H1 (cell line): Measurements from ENCODE around the gene RAN. TPM values are rescaled to one million over a fixed set of nuclear protein-coding genes. Genes with fewer than 3 reads are reported as not detected.

Source experiments
- CTCF ChIA-PET: fragments of 300-600 bp; sonication (Branson Sonifier 250); formaldehyde crosslinking; loops from one replicate; lab custom pipeline; 2021; ENCODE audit not compliant: partially characterized antibody; lab: Charles Lee
- POLR2A ChIA-PET: fragments of 300-600 bp; sonication (Branson Sonifier 250); formaldehyde crosslinking; loops from one replicate; lab custom pipeline; 2021; ENCODE audit warnings: inconsistent platforms; ENCODE audit not compliant: partially characterized antibody; lab: Charles Lee
- DNase-seq, 2 experiments: peaks; one replicate each; pipeline versions ENCODE4 v3.0.0 to v3.0.0-alpha.2; 2010 to 2022; ENCODE audit warnings: low spot score in 2 of 2, low read depth in 1 of 2, mixed read lengths in 1 of 2
- FAIRE-seq: peaks from 2 replicates; lab custom pipeline; 2011; peaks lifted over from hg19 to GRCh38; lab: Jason Lieb, UNC
- H2AFZ ChIP-seq: 2 replicates; pipeline ENCODE4 v1.8.1; 2012; ENCODE audit warnings: low read length, inconsistent platforms
- H2AK5ac ChIP-seq: 2 replicates; pipeline ENCODE4 v1.6.1; 2013; ENCODE audit warnings: low read depth, low read length
- H2BK120ac ChIP-seq: replicated peaks from 2 replicates; pipeline ENCODE3; 2013; ENCODE audit warnings: low read depth, low read length, inconsistent platforms
- H2BK12ac ChIP-seq: 2 replicates; pipeline ENCODE4 v1.6.1; 2013; ENCODE audit warnings: low read depth, low read length
- H2BK15ac ChIP-seq: 2 replicates; pipeline ENCODE4 v1.6.1; 2013; ENCODE audit warnings: low read length
- H2BK20ac ChIP-seq: 2 replicates; pipeline ENCODE4 v1.6.1; 2013; ENCODE audit warnings: low read length
- H2BK5ac ChIP-seq: 2 replicates; pipeline ENCODE4 v1.6.1; 2013; ENCODE audit warnings: low read depth, low read length
- H3K14ac ChIP-seq: 2 replicates; pipeline ENCODE4 v1.6.1; 2013; ENCODE audit warnings: inconsistent platforms; ENCODE audit not compliant: insufficient read length
- H3K18ac ChIP-seq: 2 replicates; pipeline ENCODE4 v1.6.1; 2013; ENCODE audit warnings: low read length; ENCODE audit errors: extremely low read depth
- H3K23ac ChIP-seq: 2 replicates; pipeline ENCODE4 v1.6.1; 2013; ENCODE audit warnings: inconsistent platforms; ENCODE audit not compliant: insufficient read length
- H3K23me2 ChIP-seq: 2 replicates; pipeline ENCODE4 v1.6.1; 2013; ENCODE audit warnings: low read depth, low read length
- H3K27ac ChIP-seq: 2 replicates; pipeline ENCODE4 v1.6.1; 2011; ENCODE audit warnings: low read depth, low read length, inconsistent platforms
- H3K27me3 ChIP-seq, 4 experiments: replicated peaks in 1 of 4; 1 replicate in 1 of 4; 2 replicates in 3 of 4; pipeline versions ENCODE4 v1.6.1 to v1.8.1; 2011 to 2013; ENCODE audit warnings: low read length in 3 of 4, mild to moderate bottlenecking in 3 of 4, inconsistent platforms in 2 of 4, mixed read lengths in 2 of 4, moderate library complexity in 1 of 4; ENCODE audit not compliant: control insufficient read depth in 3 of 4, insufficient read depth in 3 of 4; ENCODE audit errors: extremely low read depth in 1 of 4
- H3K36me3 ChIP-seq, 4 experiments: 2 replicates each; pipeline versions ENCODE4 v1.6.1 to v1.8.1; 2011 to 2013; ENCODE audit warnings: mild to moderate bottlenecking in 4 of 4, low read length in 3 of 4, moderate library complexity in 2 of 4, control low read depth in 1 of 4, inconsistent platforms in 1 of 4; ENCODE audit not compliant: insufficient read depth in 4 of 4, control insufficient read depth in 2 of 4
- H3K4ac ChIP-seq: replicated peaks from 2 replicates; pipeline ENCODE3; 2013; ENCODE audit warnings: low read length, low read depth, mixed read lengths, inconsistent platforms; ENCODE audit not compliant: insufficient read length
- H3K4me1 ChIP-seq, 4 experiments: replicated peaks in 1 of 4; 1 replicate in 1 of 4; 2 replicates in 3 of 4; pipeline versions ENCODE4 v1.6.1 to v1.8.1; 2011 to 2013; ENCODE audit warnings: low read length in 3 of 4, inconsistent platforms in 2 of 4, mixed read lengths in 1 of 4; ENCODE audit not compliant: insufficient read depth in 4 of 4, control insufficient read depth in 3 of 4
- H3K4me2 ChIP-seq, 2 experiments: 2 replicates each; pipeline versions ENCODE4 v1.6.1 to v1.8.1; 2011 to 2013; ENCODE audit warnings: low read depth in 2 of 2, low read length in 2 of 2, control low read depth in 1 of 2, inconsistent platforms in 1 of 2, mild to moderate bottlenecking in 1 of 2; ENCODE audit not compliant: insufficient read depth in 1 of 2
- H3K4me3 ChIP-seq, 4 experiments: fragments of 200-600, 300-600 bp in 1 of 4; sonication (generic), shearing (Covaris generic), sonication (Bioruptor Twin) in 1 of 4; 2 replicates each; pipeline versions ENCODE4 v1.5.1 to v1.8.1; 2011 to 2016; ENCODE audit warnings: low read length in 4 of 4, low read depth in 3 of 4, control low read depth in 2 of 4, inconsistent platforms in 2 of 4, mild to moderate bottlenecking in 2 of 4, mixed read lengths in 1 of 4, moderate library complexity in 1 of 4; ENCODE audit not compliant: insufficient read depth in 2 of 4; ENCODE audit errors: extremely low read depth in 1 of 4
- H3K56ac ChIP-seq: replicated peaks from 2 replicates; pipeline ENCODE3; 2013; ENCODE audit warnings: low read depth, mild to moderate bottlenecking, mixed read lengths, low read length, inconsistent platforms; ENCODE audit not compliant: insufficient read length
- H3K79me1 ChIP-seq: 2 replicates; pipeline ENCODE4 v1.6.1; 2013; ENCODE audit warnings: low read depth, low read length, control low read depth
- H3K79me2 ChIP-seq, 2 experiments: 2 replicates each; pipeline versions ENCODE4 v1.6.1 to v1.8.1; 2012 to 2013; ENCODE audit warnings: low read length in 2 of 2, mild to moderate bottlenecking in 2 of 2, inconsistent platforms in 1 of 2; ENCODE audit not compliant: insufficient read depth in 2 of 2, control insufficient read depth in 1 of 2
- H3K9ac ChIP-seq, 4 experiments: replicated peaks in 1 of 4; 1 replicate in 1 of 4; 2 replicates in 3 of 4; pipeline versions ENCODE4 v1.6.1 to v1.8.1; 2011 to 2013; ENCODE audit warnings: low read depth in 3 of 4, low read length in 3 of 4, control low read depth in 2 of 4, mild to moderate bottlenecking in 2 of 4, moderate library complexity in 2 of 4, inconsistent platforms in 1 of 4; ENCODE audit errors: extremely low read depth in 1 of 4
- H3K9me3 ChIP-seq, 2 experiments: 2 replicates each; pipeline versions ENCODE4 v1.6.1 to v1.8.1; 2012 to 2013; ENCODE audit warnings: mild to moderate bottlenecking in 2 of 2, moderate library complexity in 2 of 2, control low read depth in 1 of 2, inconsistent platforms in 1 of 2, low read depth in 1 of 2, low read length in 1 of 2, mixed read lengths in 1 of 2; ENCODE audit not compliant: insufficient read depth in 2 of 2
- H4K20me1 ChIP-seq, 2 experiments: replicated peaks in 1 of 2; 2 replicates each; pipeline versions ENCODE3 to v1.8.1; 2011 to 2013; ENCODE audit warnings: inconsistent platforms in 2 of 2, low read length in 2 of 2, mild to moderate bottlenecking in 1 of 2; ENCODE audit not compliant: insufficient read depth in 2 of 2, control insufficient read depth in 1 of 2
- H4K5ac ChIP-seq: 2 replicates; pipeline ENCODE4 v1.6.1; 2013; ENCODE audit warnings: low read length, low read depth, mixed read lengths, inconsistent platforms; ENCODE audit not compliant: insufficient read length
- H4K8ac ChIP-seq: 2 replicates; pipeline ENCODE4 v1.8.0; 2013; ENCODE audit warnings: mild to moderate bottlenecking, moderate library complexity, low read length, inconsistent platforms; ENCODE audit not compliant: insufficient read depth; ENCODE audit errors: extremely low read depth
- H4K91ac ChIP-seq: replicated peaks from 2 replicates; pipeline ENCODE3; 2013; ENCODE audit warnings: low read length, mixed read lengths, inconsistent platforms; ENCODE audit not compliant: insufficient read length
- BRCA1 ChIP-seq: IDR thresholded peaks from 2 replicates; pipeline ENCODE4 v1.6.1; 2012; ENCODE audit warnings: low read depth, low read length, improper control_type of control experiment
- GTF2F1 ChIP-seq: IDR thresholded peaks from 2 replicates; pipeline ENCODE4 v1.6.1; 2012; ENCODE audit warnings: low read depth, low read length, improper control_type of control experiment, borderline replicate concordance
- NRF1 ChIP-seq: IDR thresholded peaks from 2 replicates; pipeline ENCODE4 v1.6.1; 2011; ENCODE audit warnings: mild to moderate bottlenecking, low read depth, low read length, improper control_type of control experiment
- SAP30 ChIP-seq: fragments of 300-600 bp; sonication (generic); IDR thresholded peaks from 2 replicates; pipeline ENCODE4 v1.7.1; 2012; ENCODE audit warnings: low read length, moderate library complexity, mild to moderate bottlenecking, inconsistent platforms; ENCODE audit not compliant: insufficient read depth, insufficient replicate concordance
- YY1 ChIP-seq: IDR thresholded peaks from 2 replicates; pipeline ENCODE4 v1.6.1; 2011; ENCODE audit warnings: low read depth, mild to moderate bottlenecking, low read length
- WGBS, 2 experiments: shearing (Covaris generic) in 1 of 2; methylation state at CpG; one replicate each; pipeline versions ENCODE4 v1.1.6 to v1.1.7; 2013 to 2015; ENCODE audit warnings: low lambda C conversion rate in 2 of 2, mixed read lengths in 2 of 2, inconsistent platforms in 1 of 2, low coverage in 1 of 2, missing lambda C conversion rate in 1 of 2; ENCODE audit not compliant: insufficient replicate concordance in 2 of 2, insufficient coverage in 1 of 2, insufficient read length in 1 of 2; ENCODE audit errors: extremely low coverage in 1 of 2, missing lambda C conversion rate in 1 of 2; 5-methylcytosine and 5-hydroxymethylcytosine counted together
- polyA plus RNA-seq, 7 experiments: library from polyadenylated mRNA; depleted of rRNA in 3 of 7; stranded (reverse) in 5 of 7; unstranded in 2 of 7; fragments of >200 nt in 5 of 7; fragments of 200-250 nt in 2 of 7; gene quantifications; 1 replicate in 5 of 7; 2 replicates in 1 of 7; 4 replicates in 1 of 7; pipeline versions ENCODE4 v1.2.1 to v1.2.3, GENCODE V29; 2011 to 2013; ENCODE audit warnings: missing spikeins in 2 of 7, mixed read lengths in 2 of 7
- total RNA-seq: library from RNA; stranded (reverse); fragmentation: NEBNext Ultra II Directional; extraction: Animal tissue kit (Norgen Biotek cat#: 25700); gene quantifications from 2 replicates; pipeline ENCODE4 v1.2.1, GENCODE V29; 2021

Gene RAN
- total and polyA plus RNA-seq, 2 of the 8 experiments (the other 6 are each of a cell fraction or from before 2014, with no cell fraction given): 2,064 to 2,203 TPM

DNA sequence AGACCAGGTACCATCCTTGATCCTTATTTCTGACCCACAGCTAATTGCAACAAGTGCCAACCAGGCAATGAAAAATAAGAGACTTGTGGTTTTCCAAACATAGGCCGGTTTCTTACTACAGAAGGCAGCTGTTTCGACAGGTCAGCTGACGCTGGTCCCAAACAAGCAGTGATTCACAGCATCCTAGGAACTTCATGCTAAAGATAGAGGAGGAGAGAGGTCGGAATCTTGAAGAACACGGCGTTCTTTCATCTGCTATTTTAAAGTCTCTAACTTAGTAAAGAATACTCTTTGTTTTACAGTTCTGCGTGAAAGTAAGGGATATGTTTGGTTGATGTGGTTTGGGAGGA lies 53.8 kb downstream of the RAN start:
- Histone ChIP-seq H3K18ac (no peak overlapping the region), H4K8ac (no peak overlapping the region), H3K4me3 (no peak overlapping the region), H3K23ac (no peak overlapping the region), H3K4me2 (no peak overlapping the region), H2BK5ac (no peak overlapping the region), H3K4me1 (peaks cover 0 to 2% (median 0%) of the 10 kb centered on the region in 4 experiments; a peak in 1 of 7 replicates), H4K20me1 (no peaks in the 10 kb centered on the region), H3K23me2 (no peaks in the 10 kb centered on the region), H4K5ac (no peak overlapping the region), H3K27ac (no peak overlapping the region), H4K91ac (no peak overlapping the region), H2AK5ac (no peak overlapping the region), H3K36me3 (no peaks in the 10 kb centered on the region), H3K9me3 (no peaks in the 10 kb centered on the region; a peak in 1 of 4 replicates), H3K9ac (no peak overlapping the region), H2BK120ac (no peak overlapping the region), H2BK15ac (no peak overlapping the region), H2BK20ac (no peak overlapping the region), H3K4ac (no peak overlapping the region), H3K56ac (no peak overlapping the region), H2AFZ (0 out of 2 replicates have a peak overlapping the region, but pooled peaks have one; percentile 41), H3K79me2 (no peaks in the 10 kb centered on the region), H2BK12ac (no peak overlapping the region), H3K27me3 (peaks cover 0 to 3% (median 0%) of the 10 kb centered on the region in 4 experiments; a peak in 1 of 7 replicates), H3K79me1 (no peaks in the 10 kb centered on the region), H3K14ac (no peak overlapping the region)
- ChIA-PET POLR2A (interaction anchor here (0.9 kb wide), 1 partner anchor 9 kb away, joined by 3 read pairs; no protein-coding TSS in a partner anchor), CTCF (interaction anchor here (1.5 kb wide), 1 partner anchor 10 kb away, joined by 3 read pairs; no protein-coding TSS in a partner anchor)
- FAIRE-seq (no peak), DNase-seq (no peak)
- no peak for TF ChIP-seq GTF2F1
- TF ChIP-seq YY1: no peak
- TF ChIP-seq SAP30: no peak
- no peak for TF ChIP-seq BRCA1
- no peak for TF ChIP-seq NRF1
- WGBS, 2 experiments: 84% methylated on average over 7 of the region's 7 CpGs; no CpG with 5 or more reads in 1 of the 2 experiments
